GM13977 (cell line): ENCODE measurements around the gene POLR3A.

Source experiments
- DNase-seq: peaks from one replicate; pipeline ENCODE4 v3.0.0; 2012; ENCODE audit warnings: low spot score
- in situ Hi-C: fragments of 300-500 bp; cut with MboI; formaldehyde crosslinking; loops from one replicate; pipeline ENCODE4 v1.12.0; 2022; ENCODE audit warnings: low sequenced_read_pairs, low pct_unique_long_range_greater_than_20kb, mixed read lengths, inconsistent platforms; ENCODE audit not compliant: unreplicated experiment
- TF ChIP-seq, protein P1 (sequence below): IDR thresholded peaks from 2 replicates; pipeline ENCODE4 v1.5.1; 2012; ENCODE audit warnings: mild to moderate bottlenecking, control low read depth; ENCODE audit not compliant: insufficient read depth; ENCODE audit errors: extremely low read depth, missing control alignments

The POLR3A gene

DNA sequence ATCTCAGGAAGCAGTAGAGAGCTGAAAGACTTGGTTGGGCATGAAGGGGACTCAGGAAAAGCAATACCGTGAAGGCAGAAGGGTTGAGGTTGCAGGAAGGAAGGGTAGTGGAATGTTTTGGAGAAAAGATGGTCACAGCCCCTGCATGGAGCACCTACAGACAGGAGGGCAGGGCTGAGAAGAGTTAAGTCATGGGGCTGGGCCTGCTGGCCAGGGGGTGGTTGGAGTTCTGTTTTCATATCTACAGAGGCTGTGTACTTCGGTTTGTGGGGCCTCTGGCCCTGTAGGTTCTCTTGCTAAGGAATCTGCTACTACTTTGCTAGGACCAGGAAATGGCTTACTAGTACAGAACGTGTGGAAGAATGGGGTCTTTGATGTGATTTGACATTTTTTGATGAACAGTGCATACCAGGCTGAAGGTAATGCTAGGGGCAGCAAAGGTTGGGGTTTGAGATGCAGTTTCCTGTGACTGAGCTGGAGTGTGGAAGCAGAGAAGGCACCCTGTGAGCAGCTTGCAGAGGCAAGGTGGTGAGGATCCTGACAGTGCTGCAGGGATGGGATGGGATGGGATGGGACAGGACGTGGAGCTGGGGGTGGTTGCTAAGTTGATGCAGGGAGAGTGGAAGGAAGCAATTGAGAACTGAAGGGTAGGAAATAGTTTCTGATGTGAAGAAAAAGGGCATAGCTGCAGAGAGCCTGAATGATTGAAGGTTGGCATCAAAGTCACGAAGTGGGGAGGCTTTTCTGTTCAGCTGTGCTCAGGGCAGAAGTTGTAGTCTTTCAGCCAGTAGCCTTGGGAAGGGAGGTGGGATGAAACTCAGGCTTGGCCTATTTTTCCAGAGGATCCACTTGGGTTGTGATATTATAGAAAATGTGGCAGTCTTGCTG, 12.1 kb upstream of the POLR3A start:
- in situ Hi-C loops = loop anchor here (25.0 kb wide), 1 partner anchor 1146 kb away; no protein-coding TSS in a partner anchor
- DNase-seq = no peak
- TF ChIP-seq, protein P1, sequence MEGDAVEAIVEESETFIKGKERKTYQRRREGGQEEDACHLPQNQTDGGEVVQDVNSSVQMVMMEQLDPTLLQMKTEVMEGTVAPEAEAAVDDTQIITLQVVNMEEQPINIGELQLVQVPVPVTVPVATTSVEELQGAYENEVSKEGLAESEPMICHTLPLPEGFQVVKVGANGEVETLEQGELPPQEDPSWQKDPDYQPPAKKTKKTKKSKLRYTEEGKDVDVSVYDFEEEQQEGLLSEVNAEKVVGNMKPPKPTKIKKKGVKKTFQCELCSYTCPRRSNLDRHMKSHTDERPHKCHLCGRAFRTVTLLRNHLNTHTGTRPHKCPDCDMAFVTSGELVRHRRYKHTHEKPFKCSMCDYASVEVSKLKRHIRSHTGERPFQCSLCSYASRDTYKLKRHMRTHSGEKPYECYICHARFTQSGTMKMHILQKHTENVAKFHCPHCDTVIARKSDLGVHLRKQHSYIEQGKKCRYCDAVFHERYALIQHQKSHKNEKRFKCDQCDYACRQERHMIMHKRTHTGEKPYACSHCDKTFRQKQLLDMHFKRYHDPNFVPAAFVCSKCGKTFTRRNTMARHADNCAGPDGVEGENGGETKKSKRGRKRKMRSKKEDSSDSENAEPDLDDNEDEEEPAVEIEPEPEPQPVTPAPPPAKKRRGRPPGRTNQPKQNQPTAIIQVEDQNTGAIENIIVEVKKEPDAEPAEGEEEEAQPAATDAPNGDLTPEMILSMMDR = no peak

DNA sequence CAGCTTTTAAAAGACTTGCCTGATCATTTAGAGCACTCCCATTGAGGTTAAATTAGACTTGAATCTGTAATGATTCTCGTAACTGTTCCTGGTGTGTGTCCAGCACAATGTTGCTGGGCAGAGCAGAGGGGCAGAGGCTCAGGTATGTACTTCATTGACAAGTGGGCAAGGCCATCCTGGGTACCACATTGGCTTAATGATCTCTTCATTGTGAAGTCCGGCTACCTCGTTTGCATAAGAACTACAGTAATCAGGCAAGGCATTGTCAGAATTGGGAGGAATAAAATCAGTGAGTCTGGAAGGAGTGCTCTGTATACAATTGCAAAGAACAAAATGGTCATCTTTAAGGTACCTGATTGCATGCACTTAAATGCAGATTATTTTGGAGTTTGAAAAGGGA, 10.4 kb upstream of the POLR3A start:
- in situ Hi-C loops = loop anchor here (25.0 kb wide), 1 partner anchor 1148 kb away; no protein-coding TSS in a partner anchor
- no peak for DNase-seq
- TF ChIP-seq, protein P1 = no peak

DNA sequence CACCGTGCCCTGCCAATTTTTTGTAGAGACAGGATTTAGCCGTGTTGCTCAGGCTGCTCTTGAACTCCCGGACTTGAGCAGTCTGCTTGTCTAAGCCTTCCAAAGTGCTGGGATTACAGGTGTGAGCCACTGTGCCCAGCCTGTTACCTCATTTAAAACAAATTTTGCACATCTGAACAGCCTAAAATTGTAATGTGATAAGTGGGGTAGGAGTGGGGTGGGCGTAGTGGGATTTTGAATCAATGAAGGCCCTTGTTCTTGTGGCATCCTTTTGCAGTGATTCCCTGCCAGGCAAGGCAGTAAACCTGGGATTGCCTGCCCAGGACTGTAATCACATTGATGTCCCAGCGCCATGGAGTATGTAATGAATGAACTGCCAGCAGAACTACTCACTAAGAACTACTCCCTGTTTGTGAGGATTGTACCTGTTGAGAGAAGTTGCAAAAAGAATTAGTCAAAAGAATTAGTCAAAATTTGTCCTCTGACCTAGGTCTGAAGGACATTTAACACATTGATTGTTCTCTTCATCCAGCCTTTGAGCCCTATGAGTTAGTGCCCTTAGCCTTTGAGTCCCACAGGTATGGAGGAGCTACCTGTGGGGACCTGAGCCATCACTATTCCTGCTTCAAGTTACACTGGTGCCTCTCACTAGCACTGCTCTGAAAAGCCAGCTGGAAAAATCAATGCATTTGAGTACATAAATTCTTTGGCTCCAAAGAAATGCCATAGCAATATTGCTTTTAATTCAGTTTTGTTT, 9.7 kb upstream of the POLR3A start:
- in situ Hi-C loops = loop anchor here (25.0 kb wide), 1 partner anchor 1148 kb away; no protein-coding TSS in a partner anchor
- TF ChIP-seq, protein P1 = no peak
- no peak for DNase-seq

DNA sequence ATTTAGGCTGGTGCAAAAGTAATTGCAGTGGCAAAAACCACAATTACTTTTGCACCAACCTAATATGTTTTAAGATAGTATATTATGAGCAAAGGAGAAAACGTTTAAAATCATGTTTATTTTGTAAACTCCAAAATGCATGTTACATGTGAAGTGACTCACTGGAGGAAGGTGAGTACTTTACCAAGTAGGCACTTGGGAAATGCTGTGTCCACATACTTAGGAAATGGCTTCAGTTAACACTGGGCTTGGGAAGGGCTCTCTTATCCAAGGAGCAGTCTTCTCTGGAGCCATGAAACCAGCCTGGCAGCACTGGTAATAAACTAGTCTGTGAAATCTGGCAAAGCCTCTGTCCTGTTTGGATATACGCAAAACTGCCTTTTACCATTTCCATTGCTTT, 8.8 kb upstream of the POLR3A start:
- in situ Hi-C loops = loop anchor here (25.0 kb wide), 1 partner anchor 1149 kb away; no protein-coding TSS in a partner anchor
- no peak for DNase-seq
- TF ChIP-seq, protein P1 = no peak

DNA sequence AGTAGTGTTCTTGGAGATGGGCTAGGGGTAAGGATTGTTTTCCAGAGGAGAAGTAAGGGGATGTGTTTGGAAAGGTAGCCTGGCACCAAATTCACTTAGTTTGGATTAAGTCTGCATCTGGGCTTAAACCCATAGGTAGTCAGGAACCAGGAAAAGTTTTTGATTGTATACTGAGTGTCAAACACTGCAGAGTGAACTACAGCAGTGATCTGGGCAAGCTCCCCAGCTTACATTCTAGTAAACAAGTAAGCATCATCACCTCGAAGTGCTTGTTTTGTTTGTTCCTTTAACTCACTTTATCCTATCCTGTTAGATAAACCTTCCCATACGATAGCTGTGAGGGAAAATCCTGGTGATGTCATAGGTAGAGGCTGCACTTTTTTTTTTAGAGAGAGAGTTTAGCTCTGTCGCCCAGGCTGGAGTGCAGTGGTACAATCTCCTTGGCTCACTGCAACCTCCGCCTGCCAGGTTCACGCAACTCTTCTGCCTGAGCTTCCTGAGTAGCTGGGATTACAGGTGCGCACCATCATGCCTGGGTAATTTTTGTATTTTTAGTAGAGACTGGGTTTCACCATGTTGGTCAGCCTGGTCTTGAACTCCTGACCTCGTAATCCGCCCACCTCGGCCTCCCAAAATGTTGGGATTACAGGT, 6.7 kb upstream of the POLR3A start:
- TF ChIP-seq, protein P1 = no peak
- in situ Hi-C loops = loop anchor here (25.0 kb wide), 1 partner anchor 1151 kb away; no protein-coding TSS in a partner anchor
- no peak for DNase-seq

DNA sequence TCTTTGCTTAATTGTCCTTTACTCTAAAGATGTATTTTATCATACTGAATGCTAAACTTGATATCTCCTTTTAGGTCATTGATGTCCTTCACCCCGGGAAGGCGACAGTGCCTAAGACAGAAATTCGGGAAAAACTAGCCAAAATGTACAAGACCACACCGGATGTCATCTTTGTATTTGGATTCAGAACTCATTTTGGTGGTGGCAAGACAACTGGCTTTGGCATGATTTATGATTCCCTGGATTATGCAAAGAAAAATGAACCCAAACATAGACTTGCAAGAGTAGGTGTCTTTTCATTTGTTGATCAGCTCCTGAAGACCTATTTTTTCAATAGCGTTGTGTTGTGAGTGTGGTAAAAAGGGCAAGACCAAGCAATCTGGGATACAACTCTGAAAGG, 6.1 kb upstream of the POLR3A start:
- TF ChIP-seq, protein P1 = no peak
- DNase-seq = no peak
- in situ Hi-C loops = loop anchor here (25.0 kb wide), 1 partner anchor 1152 kb away; no protein-coding TSS in a partner anchor
